DMS153 treated with DMSO at 0.1 percent for 48 hours (cell line): Measurements from ENCODE around the gene TAF3.

Source experiments
- DNase-seq: peaks from one replicate; lab custom pipeline; 2025; ENCODE audit not compliant: unreplicated experiment; lab: John Stamatoyannopoulos, UW

The TAF3 gene

DNA sequence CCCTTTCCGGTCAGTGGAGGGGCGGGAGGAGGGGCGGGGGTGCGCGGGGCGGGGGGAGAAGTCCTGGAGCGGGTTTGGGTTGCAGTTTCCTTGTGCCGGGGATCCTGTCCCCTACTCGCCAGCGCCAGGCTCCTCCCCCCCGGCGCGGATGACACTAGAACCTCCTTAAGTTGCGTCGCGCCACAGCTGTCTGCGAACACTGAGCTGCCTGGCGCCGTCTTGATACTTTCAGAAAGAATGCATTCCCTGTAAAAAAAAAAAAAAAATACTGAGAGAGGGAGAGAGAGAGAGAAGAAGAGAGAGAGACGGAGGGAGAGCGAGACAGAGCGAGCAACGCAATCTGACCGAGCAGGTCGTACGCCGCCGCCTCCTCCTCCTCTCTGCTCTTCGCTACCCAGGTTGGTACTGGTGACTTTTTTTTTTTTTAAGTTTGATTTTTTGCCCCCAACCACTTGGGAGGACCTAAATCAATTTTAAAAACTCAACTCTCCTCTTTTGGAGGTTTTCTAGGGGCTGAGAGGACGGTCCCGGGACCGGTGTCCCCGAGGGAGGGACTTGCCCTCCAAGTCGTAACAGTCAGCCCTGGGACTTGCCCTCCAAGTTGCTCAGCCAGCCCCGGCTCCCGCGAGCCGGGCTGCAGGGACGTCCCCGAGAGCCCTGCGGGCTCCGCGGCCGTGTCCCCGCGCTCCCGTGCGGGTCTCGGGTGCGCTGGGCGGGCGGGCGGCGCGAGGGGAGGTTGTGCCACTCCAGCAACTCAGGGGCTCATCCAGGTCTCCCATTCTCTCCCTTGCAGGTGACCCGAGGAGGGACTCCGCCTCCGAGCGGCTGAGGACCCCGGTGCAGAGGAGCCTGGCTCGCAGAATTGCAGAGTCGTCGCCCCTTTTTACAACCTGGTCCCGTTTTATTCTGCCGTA, 236.4 kb downstream of the TAF3 start, which contains the start of gene GATA3:
Gene GATA3, plus strand, starts transcription at position 195 of the 914 bp plus-strand sequence. CDS start 968 bp downstream, outside the sequence.
- DNase-seq: no peak

DNA sequence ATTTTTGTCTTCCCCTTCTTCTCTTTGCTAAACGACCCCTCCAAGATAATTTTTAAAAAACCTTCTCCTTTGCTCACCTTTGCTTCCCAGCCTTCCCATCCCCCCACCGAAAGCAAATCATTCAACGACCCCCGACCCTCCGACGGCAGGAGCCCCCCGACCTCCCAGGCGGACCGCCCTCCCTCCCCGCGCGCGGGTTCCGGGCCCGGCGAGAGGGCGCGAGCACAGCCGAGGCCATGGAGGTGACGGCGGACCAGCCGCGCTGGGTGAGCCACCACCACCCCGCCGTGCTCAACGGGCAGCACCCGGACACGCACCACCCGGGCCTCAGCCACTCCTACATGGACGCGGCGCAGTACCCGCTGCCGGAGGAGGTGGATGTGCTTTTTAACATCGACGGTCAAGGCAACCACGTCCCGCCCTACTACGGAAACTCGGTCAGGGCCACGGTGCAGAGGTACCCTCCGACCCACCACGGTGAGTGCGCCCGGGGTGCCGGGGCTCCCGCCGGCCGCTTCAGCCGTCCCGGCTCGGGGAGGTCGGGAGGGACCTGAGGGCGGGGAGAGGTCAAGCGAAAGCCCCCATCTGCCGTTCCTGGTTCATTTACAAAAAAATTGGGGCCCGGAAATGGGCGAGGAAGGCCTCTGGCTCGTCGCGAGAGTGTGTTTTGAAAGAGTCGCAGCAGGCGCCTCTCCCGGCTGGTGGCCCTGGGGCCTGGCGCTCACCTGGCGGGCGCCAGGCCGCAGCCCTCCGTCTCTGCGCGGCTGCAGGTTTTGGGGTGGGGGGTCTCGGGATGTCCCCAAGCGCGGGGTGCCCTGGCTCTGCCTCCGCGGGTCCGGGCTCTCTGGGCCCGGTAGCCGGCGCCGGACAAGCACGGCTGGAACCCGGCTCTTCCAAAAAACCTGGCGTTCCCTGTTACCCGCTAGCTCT, 237.4 kb downstream of the TAF3 start:
- DNase-seq: no peak

DNA sequence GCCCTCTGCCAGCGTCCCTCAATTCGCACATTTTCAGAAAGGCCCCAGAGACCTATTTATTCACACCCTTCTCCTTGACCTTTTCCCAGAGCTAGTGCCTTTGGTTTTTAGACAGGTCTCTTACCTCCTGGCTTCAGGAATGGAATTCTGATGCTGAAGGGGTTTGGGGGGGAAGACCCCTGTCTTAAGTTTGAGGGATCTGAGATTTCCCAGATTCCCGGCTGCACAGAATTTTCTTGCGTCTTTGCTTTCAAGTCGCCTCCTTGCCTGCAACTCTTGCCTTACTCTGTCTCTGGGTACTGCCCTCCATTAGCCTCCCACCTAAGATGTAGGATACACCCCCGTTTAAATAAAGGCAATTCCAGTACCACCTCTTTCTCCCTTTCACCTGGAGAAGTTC, 238.1 kb downstream of the TAF3 start:
- no peak for DNase-seq

DNA sequence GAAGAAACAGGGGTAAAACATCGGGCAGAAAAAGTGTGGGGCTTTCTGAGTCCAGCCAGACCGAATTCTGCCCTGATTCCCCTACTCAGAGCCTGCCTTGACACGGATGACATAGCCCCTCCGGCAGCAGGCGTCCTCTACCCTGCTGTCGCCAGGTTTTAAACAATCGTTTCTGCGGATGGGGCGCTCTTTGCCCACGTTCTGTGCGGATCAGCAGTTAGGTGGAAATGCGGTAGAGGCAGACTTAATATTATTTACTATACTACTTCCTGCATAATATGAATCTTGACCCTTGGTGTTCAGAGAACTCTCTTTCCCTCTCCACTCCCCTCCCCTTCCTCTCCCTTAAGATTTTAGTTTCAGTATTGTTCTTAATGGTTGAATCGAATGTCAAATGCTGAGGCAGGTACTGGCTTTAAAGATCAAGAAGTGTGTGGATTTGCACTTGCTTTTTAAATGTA, 238.6 kb downstream of the TAF3 start:
- no peak for DNase-seq

DNA sequence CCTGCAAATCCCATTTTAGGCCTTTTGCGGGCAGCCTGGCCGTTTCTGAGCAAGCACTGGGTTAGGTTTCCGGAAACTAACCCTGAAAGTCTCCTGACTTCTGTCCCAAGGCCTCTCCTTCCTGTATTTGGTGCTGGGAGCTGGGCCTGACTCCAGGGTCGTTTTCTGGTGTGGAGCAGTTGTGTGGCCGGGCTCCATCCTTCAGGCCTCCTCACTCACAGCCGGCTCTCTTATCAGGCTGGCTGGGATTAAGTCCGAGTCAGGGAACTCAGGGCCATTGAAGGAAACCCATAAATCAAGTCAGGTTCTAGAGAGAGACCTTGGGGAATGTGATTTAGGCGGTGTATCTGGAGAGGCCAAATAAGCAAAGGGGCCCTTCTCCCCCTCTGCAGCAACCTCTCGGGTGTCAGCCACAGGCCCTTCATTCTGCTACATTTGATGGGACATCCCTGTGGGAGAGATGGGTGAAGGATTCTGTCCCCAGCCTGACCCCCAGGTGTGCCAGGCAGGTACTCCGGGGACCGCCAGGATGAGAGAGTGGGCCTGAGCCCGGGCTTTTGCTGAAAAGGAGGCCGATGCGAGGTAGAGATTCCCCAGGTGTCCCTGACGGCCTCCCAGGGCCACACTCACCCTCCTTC, 239.4 kb downstream of the TAF3 start:
- DNase-seq: no peak

DNA sequence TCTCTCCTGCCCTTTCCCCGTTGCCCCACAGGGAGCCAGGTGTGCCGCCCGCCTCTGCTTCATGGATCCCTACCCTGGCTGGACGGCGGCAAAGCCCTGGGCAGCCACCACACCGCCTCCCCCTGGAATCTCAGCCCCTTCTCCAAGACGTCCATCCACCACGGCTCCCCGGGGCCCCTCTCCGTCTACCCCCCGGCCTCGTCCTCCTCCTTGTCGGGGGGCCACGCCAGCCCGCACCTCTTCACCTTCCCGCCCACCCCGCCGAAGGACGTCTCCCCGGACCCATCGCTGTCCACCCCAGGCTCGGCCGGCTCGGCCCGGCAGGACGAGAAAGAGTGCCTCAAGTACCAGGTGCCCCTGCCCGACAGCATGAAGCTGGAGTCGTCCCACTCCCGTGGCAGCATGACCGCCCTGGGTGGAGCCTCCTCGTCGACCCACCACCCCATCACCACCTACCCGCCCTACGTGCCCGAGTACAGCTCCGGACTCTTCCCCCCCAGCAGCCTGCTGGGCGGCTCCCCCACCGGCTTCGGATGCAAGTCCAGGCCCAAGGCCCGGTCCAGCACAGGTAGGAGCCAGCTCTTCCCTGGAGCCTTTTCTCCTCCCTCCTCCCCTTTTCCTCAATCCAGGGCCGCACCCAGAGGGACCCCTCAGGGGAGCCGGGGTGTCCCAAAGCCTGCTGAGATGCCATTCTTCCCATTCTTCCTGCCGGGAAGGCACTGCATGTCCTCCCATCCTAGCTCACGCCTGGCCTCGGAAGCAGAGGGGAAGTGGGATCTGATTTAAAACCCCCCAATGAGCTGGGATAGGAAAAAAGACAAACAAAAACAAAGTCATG, 240.2 kb downstream of the TAF3 start:
- DNase-seq: no peak

DNA sequence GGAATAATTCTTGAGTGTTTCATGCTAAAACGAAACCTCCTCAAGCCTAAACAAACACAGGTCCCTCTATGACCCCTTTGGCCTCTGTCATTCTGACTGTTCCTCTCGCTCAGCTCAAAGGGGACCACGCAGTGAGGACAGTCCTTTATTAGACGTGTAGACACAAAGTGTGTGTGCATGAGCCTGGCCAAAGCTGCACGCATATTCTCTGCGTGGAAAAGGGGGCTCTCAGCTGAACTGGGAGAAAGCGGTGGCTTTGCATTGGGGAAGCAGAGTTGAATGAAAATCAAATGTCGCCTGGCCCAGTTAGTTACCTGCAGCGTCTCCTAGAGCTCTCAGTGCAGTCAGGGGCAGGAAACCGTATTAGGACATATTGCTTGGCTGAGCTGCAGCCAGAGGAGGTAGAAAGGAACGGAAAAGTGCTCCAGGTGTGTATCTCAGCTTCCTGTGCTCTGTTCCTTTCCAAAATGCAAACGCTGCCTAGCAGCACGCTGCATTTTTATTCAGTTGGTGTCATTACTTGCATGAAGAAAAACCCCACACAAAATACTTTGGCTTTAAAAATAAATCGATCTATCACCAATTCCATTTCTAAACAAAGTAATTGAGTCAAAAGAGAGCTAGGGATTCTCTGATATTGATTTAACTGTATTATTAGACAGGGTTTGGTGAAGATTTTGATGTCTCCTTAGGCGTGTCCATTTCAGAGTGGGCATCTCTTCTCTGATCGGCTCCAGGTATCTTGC, 241.1 kb downstream of the TAF3 start:
- DNase-seq: no peak

DNA sequence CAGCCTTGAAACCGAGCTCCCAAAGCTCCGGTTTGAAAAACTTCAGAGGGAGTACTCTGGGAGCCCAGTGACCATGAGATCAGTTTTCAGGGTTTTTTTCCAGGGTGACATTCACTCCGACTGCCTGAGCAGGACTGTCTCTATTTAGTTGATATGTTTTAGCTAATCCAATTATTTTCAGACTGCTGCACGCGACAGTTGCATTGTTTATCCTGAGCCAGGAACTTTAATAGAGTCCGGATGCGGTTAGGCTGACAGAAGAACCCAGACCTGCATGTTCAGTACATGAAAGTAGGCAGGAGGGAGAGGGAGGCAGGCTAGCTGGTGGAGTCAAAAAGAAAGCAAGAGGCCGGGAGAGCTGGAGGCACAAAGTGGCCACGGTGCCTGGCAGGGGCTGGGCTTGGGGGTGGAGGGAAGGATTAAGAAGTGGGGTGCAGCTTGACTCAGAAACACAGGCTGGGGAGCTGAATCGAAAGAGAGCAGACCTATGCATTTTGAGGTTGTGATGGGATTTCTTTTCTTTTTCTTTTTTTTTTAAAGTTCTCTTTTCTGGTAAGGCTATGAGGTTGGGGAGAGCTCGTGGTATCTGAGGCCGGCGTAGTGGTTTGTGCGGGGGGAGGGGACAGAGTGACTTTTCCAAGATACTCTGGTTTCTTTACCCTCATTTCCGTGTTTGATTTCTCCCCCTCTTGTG, 241.9 kb downstream of the TAF3 start:
- DNase-seq: no peak

DNA sequence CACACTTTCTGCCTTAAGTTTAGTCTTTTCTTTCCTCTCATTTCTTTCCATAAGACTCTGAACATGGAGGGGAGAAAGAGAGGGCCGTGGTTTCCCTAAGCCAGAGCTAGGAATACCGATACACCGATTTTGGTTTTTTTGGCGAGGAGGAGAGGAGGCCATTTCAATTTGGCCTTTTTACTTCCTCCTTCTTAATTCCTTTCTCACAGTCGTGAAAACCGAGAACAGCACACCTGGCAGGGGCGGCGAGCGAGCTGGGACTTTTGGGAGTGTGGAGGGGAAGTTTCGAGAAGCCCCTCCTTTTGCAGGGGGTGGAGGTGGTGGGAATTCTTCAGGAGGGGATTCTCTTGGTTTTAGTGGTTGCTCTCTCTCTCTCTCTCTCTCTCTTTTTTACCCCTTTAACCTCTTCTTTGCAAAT, 242.4 kb downstream of the TAF3 start:
- no peak for DNase-seq

DNA sequence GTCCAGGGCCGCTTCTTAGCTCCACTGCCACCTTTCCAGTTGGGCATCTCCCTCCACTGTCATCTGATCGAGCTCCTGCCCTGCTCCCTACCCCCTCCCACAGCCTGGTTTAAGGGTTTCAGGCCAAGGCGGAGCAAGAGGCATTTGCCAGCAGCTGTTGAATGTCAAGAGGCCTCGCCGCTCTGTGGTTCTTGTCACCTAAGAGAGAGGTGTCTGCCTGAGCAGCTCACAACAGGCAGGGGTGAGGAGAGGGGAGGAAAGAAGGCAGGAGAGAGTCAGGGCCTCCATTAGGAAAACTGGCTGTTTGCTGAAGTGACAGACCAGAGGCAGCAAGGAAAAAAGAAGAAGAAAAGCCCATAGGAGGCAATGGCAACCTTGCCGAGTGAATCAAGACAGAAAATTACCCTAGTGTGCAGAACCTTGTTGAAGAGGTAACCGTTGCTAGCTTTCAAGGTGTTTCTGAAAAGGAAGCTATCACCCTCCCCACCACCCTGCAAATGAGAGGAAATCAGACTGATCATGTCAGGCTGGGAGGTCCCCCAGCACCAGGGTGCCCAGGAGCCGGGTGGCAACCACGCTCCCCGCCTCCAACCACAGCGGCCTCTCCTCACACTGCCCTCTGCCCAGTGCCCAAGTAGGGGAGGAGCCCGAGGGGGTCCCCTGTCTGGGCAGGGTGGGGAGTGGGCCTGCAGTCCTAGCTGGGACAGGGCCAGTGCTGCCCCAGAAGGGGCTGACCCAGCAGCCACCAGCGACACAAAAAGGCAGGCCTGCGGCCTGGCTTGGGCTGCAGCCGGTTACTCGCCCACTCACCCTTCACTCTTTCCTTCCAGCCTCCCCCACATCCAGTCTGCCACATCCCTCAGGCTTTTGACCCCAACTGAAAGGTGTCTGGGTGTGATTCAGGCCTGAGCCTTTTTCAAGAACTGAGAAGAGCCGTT, 243.2 kb downstream of the TAF3 start:
- no peak for DNase-seq

DNA sequence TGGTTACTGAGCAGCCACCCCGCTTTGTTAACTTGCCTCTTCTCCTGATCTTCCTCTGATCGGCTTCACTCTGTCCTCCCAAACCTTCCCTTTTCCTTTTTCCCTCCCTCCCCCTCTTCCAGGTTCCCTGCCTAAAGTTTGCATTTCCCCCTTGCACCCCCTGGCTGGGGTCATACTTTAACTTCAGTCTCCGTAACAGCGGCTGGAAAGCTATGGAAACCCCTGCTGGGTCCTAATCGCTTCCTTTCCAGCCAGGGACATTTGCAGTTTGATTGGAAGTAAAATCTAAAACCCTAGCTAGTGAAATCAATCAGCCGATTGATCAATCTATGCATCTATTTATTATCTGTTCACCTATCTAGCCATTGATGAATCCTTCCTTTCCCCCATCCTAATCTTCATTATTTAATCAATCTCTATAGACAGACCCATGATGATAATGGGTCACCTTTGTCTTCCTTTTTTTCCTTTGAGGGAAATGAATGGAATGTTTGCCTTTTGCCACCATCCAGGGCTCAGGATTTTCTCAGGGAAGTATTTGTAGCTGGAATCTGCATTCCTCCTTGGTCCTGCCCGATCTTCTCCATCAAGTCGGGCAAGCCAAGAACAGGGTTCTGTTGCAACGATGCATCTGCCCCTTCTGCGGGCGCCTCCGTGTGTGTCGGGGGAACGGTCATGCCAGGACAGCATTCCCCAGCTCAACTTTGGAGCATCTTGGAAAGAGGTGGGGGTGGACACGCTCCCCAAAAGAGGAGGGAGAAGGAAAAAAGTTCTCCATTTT, 245.0 kb downstream of the TAF3 start:
- DNase-seq: no peak

DNA sequence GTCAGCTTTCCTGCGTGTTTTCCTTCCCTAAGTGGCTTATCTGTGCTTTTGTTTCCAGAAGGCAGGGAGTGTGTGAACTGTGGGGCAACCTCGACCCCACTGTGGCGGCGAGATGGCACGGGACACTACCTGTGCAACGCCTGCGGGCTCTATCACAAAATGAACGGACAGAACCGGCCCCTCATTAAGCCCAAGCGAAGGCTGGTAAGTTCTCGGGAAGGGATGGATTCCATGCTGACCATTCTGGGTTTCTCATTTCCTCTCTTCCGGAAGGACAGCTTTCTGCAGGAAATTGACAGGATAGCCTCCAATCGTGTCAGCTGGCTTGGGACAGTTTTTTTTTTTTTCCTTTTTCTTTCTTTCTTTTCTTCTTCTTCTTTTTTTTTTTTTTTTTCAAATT, 245.6 kb downstream of the TAF3 start:
- no peak for DNase-seq

DNA sequence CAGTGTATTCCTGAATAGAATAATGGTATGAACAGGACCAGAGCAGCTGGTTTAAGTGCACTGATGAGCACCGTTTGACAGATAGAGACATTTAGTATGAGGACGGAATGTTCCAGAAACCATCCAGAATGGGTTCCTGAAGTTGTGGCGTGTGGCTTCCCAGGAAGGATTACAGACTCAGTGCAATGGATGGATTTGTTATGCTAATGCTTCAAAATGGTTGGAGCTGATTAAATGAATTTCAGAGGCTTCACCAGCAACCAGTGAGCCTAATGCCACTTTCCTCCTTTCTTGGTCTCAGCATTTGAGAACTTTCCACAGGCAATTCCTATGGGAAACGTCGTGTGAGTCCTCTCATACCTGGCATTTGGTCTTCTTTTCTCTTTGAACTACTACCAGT, 246.1 kb downstream of the TAF3 start:
- no peak for DNase-seq

DNA sequence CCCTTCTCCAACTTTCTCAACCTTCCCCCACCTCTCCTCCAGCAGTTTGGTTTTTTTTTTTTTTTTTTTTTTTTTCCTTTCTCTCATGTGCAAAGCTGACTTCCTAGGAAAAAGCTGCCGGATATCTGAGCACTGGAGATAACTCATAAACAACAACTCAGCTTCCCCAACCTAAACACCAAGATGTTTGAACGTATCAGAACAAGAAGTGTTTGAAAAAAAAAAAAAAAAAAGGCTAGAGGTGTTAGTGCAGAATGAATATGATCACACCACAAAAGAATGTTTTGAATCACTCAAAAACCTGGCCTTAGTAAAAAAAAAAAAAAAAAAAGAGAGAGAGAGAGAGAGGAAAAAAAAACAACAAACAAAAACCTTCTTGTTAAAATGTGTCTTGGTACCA, 247.3 kb downstream of the TAF3 start:
- DNase-seq: no peak

DNA sequence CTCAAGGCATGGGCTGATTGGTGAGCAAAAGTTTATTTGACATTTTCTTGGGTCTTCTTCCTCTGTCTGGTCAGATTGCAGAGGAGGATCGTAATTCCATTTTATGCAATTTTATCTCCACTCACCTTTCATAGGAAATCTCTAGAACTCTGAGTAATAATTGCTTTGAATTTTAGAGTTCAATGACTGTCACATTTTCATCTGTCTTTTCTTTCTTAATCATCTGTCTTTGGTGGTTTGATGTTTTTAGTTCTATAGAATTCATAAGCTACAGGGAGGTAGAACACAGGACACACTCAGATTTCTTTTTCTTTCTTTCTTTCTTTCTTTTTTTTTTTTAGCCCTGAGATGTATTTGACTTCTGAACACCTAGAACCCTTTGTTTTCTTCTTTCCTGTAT, 247.8 kb downstream of the TAF3 start:
- no peak for DNase-seq
